Ovary (tissue), 9 donors: ENCODE results near the gene TP53I13. TPM values are rescaled to one million over a fixed set of nuclear protein-coding genes. Genes with fewer than 3 reads are reported as not detected.
A peak's percentile ranks its signal among the peaks of the same experiment; 100 is the strongest.

Experiments
- DNase-seq, 5 donors: peaks; one replicate each; pipeline ENCODE4 v3.0.0-alpha.2; 2019 to 2020
- H3K27ac ChIP-seq, 2 donors: fragments of 200-600 bp; one replicate each; pipeline versions ENCODE4 v1.5.1 to v1.8.0; 2019 to 2022
- H3K27me3 ChIP-seq: fragments of 200-600 bp; one replicate; pipeline ENCODE4 v1.8.0; 2022
- H3K36me3 ChIP-seq: fragments of 200-600 bp; sonication (generic); one replicate; pipeline ENCODE4 v1.5.1; 2019
- H3K4me1 ChIP-seq: one replicate; pipeline ENCODE4 v1.8.1; 2013; ENCODE audit warnings: mild to moderate bottlenecking, moderate library complexity; ENCODE audit not compliant: insufficient read depth
- H3K4me3 ChIP-seq: fragments of 200-600 bp; sonication (generic); one replicate; pipeline ENCODE4 v1.5.1; 2017
- H3K9me3 ChIP-seq, 2 donors: fragments of 200-600 bp in 1 of 2; sonication (generic) in 1 of 2; one replicate each; pipeline versions ENCODE4 v1.5.1 to v1.8.1; 2013 to 2019; ENCODE audit warnings: mild to moderate bottlenecking in 1 of 2, moderate library complexity in 1 of 2
- EP300 ChIP-seq: sonication (generic); formaldehyde crosslinking; IDR thresholded peaks from one replicate; pipeline ENCODE4 v1.6.1; 2017; ENCODE audit warnings: antibody characterized with exemption
- POLR2A ChIP-seq: fragments of 450-650 bp; IDR thresholded peaks from one replicate; pipeline ENCODE4 v1.6.1; 2017; ENCODE audit warnings: antibody characterized with exemption, mild to moderate bottlenecking, moderate library complexity
- WGBS, 3 donors: extraction: QIAGEN DNeasy Blood & Tissue Kit in 1 of 3; methylation state at CpG; one replicate each; pipeline versions ENCODE4 v1.1.5 to v1.1.7; 2013 to 2017; 5-methylcytosine and 5-hydroxymethylcytosine counted together
- intact Hi-C, 4 donors: fragments of 100-400 bp; cut with DNase I; formaldehyde crosslinking; loops; one replicate each; pipeline versions ENCODE4 v1.11.0 to v1.15.1; 2022 to 2023
- polyA plus RNA-seq, 2 donors: library from polyadenylated mRNA; stranded (reverse); fragments of 200-250 nt in 1 of 2; fragments of 350-450 nt in 1 of 2; fragmentation: Illumina TruSeq in 1 of 2; extraction: RNeasy Lipid Tissue Mini Kit (QIAGEN cat#74804) in 1 of 2; gene quantifications; one replicate each; pipeline ENCODE4 v1.2.3, GENCODE V29; 2013 to 2014
- total RNA-seq, 7 donors: library from RNA; depleted of rRNA in 2 of 7; stranded (reverse); fragments of >200 nt in 2 of 7; fragmentation: NEBNext Ultra II Directional in 3 of 7; extraction: Animal tissue kit (Norgen Biotek cat#: 25700) in 3 of 7; gene quantifications; one replicate each; pipeline versions ENCODE4 v1.1.0 to v1.2.4, GENCODE V29; 2016 to 2023
- TF ChIP-seq, protein P1 (sequence below), 3 donors: fragments of 450-650 bp in 2 of 3; fragments of 200-600 bp in 1 of 3; IDR thresholded peaks; one replicate each; pipeline versions ENCODE4 v1.5.1 to v1.8.0; 2016 to 2022; ENCODE audit warnings: antibody characterized with exemption in 3 of 3, mild to moderate bottlenecking in 1 of 3
- donor health status: DM: no; HTN: no; CAD: no; lungs with moderate emphysema.
- donor health status: DM: no; HTN: no; CAD: no.
- donor health status: Bipolar disorder and iron deficiency.
- donor health status: DM: yes; HTN: yes; CAD: no.
- donor health status: DM: no; HTN: no; CAD: no.
- donor health status: DM: yes; HTN: yes; CAD: no.

TP53I13 gene
- total and polyA plus RNA-seq, 9 donors = 2.2 to 49.5 (median 41.3) TPM

DNA sequence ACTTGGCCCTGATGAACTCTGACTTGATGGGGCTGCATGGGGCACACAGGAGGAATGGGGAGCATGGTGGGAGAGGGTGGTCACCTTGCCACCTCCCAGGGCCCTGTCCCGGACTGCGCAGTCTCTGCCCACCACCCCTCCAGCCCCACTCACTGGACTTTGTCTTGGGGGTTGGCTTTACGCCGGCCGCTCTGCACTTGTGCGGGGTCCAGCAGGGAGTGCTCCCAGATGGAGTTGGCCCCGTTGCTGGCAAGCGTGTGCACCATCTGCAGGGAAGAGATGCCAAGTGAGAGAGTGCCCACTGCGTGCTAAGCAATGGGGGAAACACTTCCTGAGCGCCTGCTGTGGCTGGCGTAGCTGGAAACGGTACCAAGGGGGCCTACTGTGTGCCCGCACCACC is 14.3 kb downstream of the TP53I13 start:
- no peak for DNase-seq
- intact Hi-C loops = loop anchor here in 1 of 4 donors (10.0 kb wide), 1 partner anchor 342 kb away; no protein-coding TSS in a partner anchor
- H3K4me1 ChIP-seq = peaks cover 8% of the 10 kb centered on the region

DNA sequence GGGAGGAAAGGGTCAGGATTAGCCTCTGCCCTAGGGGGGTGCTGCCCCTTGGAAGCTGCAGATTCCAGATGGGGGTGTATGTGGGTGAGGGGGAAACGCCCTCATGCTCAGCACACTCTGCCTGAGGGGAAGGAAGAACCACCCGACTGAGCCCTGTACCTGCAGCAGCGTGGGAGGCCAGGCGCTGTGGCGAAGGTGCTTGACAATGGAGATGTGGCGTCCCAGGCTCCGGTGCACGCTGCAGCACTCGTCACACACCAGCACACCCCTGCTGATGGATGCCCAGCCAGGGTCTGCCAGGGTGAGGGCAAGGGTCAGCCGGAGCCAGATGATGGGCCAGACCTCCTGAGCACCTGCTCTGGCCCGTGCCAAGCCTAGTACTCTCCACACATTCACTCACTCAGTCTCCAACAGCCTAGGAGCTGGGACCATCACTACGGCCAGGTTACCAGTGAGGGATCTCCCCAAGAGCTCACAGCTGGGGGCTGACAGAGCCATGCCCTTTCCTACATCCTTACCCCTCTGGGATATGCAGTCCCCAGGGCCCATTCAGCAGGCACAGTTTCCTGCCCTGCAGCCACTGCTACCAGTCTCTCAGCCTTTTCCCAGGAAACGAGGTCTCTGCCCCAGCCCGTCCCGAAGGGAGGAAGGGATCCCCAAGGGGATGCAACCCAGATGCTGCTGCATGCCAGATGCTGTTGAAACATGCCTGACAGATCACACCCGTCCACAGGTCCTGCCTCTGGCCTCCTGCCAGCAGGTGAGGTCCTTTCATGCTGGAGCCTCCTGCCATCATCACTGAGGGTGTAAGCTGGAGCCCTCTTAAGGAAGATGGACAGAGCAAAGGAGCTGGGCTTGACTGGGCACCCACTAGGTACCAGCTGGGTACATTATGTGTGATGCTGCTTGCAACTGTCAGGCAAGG is 15.1 kb downstream of the TP53I13 start:
- no peaks in the 10 kb centered on the region for H3K36me3 ChIP-seq
- no peak overlapping the region for H3K27ac ChIP-seq
- no peak for TF ChIP-seq EP300
- no peak for TF ChIP-seq POLR2A
- TF ChIP-seq, protein P1, sequence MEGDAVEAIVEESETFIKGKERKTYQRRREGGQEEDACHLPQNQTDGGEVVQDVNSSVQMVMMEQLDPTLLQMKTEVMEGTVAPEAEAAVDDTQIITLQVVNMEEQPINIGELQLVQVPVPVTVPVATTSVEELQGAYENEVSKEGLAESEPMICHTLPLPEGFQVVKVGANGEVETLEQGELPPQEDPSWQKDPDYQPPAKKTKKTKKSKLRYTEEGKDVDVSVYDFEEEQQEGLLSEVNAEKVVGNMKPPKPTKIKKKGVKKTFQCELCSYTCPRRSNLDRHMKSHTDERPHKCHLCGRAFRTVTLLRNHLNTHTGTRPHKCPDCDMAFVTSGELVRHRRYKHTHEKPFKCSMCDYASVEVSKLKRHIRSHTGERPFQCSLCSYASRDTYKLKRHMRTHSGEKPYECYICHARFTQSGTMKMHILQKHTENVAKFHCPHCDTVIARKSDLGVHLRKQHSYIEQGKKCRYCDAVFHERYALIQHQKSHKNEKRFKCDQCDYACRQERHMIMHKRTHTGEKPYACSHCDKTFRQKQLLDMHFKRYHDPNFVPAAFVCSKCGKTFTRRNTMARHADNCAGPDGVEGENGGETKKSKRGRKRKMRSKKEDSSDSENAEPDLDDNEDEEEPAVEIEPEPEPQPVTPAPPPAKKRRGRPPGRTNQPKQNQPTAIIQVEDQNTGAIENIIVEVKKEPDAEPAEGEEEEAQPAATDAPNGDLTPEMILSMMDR (IDR thresholded peaks at IDR 0.05) = no peak
- H3K27me3 ChIP-seq = no peaks in the 10 kb centered on the region
- peak in 1 of 5 donors; percentile 25 for DNase-seq
- peaks cover 11% of the 10 kb centered on the region for H3K4me1 ChIP-seq
- H3K4me3 ChIP-seq = no peak overlapping the region
- no peaks in the 10 kb centered on the region for H3K9me3 ChIP-seq
- 86 to 94% (median 89%) methylated on average over 12 to 16 of the region's 16 CpGs for WGBS, 3 donors
- intact Hi-C loops = loop anchor here in 1 of 4 donors (10.0 kb wide), 1 partner anchor 341 kb away; no protein-coding TSS in a partner anchor

More for the DNA sequence above, 14.3 kb downstream of the TP53I13 start:
- H3K36me3 ChIP-seq = no peaks in the 10 kb centered on the region
- no peaks in the 10 kb centered on the region for H3K27me3 ChIP-seq
- no peak overlapping the region for H3K27ac ChIP-seq
- WGBS, 3 donors = 88 to 91% (median 91%) methylated on average over 13 of the region's 13 CpGs
- H3K4me3 ChIP-seq = no peak overlapping the region
- TF ChIP-seq POLR2A = no peak
- no peak for TF ChIP-seq EP300
- TF ChIP-seq, protein P1 (IDR thresholded peaks at IDR 0.05) = no peak
- no peaks in the 10 kb centered on the region for H3K9me3 ChIP-seq

DNA sequence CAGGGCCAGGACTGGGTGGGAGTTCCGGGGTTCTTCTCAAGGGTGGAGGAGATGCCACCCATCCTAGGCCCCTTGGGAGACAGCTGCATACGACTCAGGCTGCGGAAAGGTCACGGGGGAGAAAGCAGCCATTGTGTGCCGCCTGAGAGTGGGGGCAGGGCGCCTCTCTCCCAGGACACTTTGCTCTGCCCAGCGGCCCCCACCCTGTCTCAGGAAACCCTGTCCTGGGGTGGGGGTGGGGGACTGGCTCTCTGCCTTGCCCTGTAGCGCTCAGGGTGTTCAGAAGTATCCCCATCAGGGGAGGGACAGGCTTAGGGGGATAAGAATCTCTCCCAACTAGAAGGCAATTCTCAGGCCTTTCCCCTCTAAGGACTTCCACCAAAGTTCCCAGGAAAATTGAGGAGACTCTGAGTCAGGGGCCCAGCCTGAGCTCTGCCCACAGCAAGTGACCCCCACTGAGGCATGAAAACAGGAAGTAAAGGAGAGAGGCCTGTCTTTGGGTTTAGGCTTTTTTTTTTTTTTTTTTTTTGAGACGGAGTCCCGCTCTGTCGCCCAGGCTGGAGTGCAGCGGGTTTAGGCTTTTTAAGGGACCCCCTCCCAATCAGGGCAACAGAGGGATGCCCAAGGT is 16.1 kb downstream of the TP53I13 start:
- TF ChIP-seq, protein P1 (IDR thresholded peaks at IDR 0.05) = no peak
- TF ChIP-seq POLR2A = no peak
- TF ChIP-seq EP300 = no peak
- Histone ChIP-seq H3K27ac (no peak overlapping the region), H3K36me3 (no peaks in the 10 kb centered on the region), H3K4me3 (no peak overlapping the region), H3K27me3 (no peaks in the 10 kb centered on the region), H3K4me1 (peaks cover 11% of the 10 kb centered on the region), H3K9me3 (no peaks in the 10 kb centered on the region)
- no peak for DNase-seq
- intact Hi-C loops = loop anchor here in 1 of 4 donors (10.0 kb wide), 1 partner anchor 340 kb away; no protein-coding TSS in a partner anchor
- 86 to 92% (median 88%) methylated on average over 12 of the region's 12 CpGs for WGBS, 3 donors

DNA sequence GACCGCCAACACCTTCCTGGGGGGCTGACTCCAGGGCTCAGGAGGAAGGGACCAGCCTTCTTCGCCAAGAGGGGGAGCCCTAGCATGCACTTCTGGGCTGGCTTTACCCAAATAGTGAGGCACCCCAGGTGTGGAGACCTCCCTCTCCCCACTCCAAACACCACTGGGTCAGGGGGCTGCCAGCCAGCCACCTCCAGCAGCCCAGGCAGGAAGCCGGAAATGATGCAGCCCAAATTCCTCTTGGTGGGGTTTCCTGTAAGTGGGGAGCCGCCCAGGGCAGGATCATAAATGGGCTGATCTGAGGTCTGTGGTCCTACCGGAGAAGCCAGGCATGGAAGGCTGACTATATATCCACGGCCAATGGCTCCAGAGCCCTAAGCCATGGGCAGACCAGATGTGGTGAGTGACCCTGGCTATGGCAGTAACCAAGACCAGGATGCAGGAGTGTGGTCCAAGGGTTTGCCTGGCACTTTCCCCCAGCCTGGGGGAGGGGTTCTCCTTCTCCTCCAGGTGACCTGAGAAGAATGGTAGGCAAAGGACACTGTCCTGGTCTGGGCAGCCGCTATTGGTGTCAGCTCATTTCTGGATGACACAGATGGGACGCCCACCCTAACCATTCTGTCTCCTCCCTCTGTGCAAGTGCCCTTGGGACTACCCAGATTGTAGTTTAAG is 16.7 kb downstream of the TP53I13 start:
- Histone ChIP-seq H3K36me3 (no peaks in the 10 kb centered on the region), H3K4me3 (no peak overlapping the region), H3K4me1 (peaks cover 12% of the 10 kb centered on the region), H3K9me3 (no peaks in the 10 kb centered on the region), H3K27me3 (no peaks in the 10 kb centered on the region), H3K27ac (no peak overlapping the region)
- peak in 1 of 5 donors; percentile 28 for DNase-seq
- intact Hi-C loops = loop anchor here in 1 of 4 donors (10.0 kb wide), 1 partner anchor 340 kb away; no protein-coding TSS in a partner anchor
- TF ChIP-seq EP300 = no peak
- TF ChIP-seq, protein P1 (IDR thresholded peaks at IDR 0.05) = no peak
- TF ChIP-seq POLR2A = no peak
- WGBS, 3 donors = 79 to 87% (median 82%) methylated on average over 7 to 8 of the region's 8 CpGs
